Lower leg skin (tissue), 4 donors: ENCODE measurements around the gene GUCY2F. TPM values are rescaled to one million over a fixed set of nuclear protein-coding genes. Genes with fewer than 3 reads are reported as not detected.

Experiments
- DNase-seq, 2 donors: peaks; one replicate each; pipeline ENCODE4 v3.0.0-alpha.2; 2019; ENCODE audit warnings: low spot score in 2 of 2
- H3K4me3 ChIP-seq: fragments of 200-600 bp; sonication (generic); 2 replicates; pipeline ENCODE4 v1.5.1; 2017; ENCODE audit warnings: mild to moderate bottlenecking, low read depth; ENCODE audit not compliant: poor library complexity, severe bottlenecking
- CTCF ChIP-seq, 3 donors: fragments of 450-650 bp; IDR thresholded peaks; one replicate each; pipeline ENCODE4 v1.5.1; 2016; ENCODE audit warnings: antibody characterized with exemption in 3 of 3, mild to moderate bottlenecking in 3 of 3, moderate library complexity in 2 of 3
- POLR2A ChIP-seq, 2 donors: fragments of 450-650 bp; IDR thresholded peaks; one replicate each; pipeline ENCODE4 v1.6.1; 2016 to 2017; ENCODE audit warnings: antibody characterized with exemption in 2 of 2, mild to moderate bottlenecking in 1 of 2, moderate library complexity in 1 of 2
- WGBS, 2 donors: methylation state at CpG; one replicate each; pipeline ENCODE4 v1.1.5; 2018; 5-methylcytosine and 5-hydroxymethylcytosine counted together
- intact Hi-C: fragments of 100-400 bp; cut with DNase I; formaldehyde crosslinking; loops from one replicate; pipeline ENCODE4 v1.15.0; 2023; ENCODE audit warnings: low total_unique reads
- total RNA-seq, 4 donors: library from RNA; depleted of rRNA; stranded (reverse); fragments of >200 nt; gene quantifications; one replicate each; pipeline ENCODE4 v1.1.0, GENCODE V29; 2016

The GUCY2F gene
- total RNA-seq, 4 donors from 2014 or later: not detected

GRCh38 chrX:109472939-109473735, 8.7 kb downstream of the GUCY2F start:
- 42 to 60% methylated on average over 7 of the region's 7 CpGs for WGBS, 2 donors
- intact Hi-C loops: no loop called here
- no peak for TF ChIP-seq CTCF (IDR thresholded peaks at IDR 0.05)
- no peak for TF ChIP-seq POLR2A (IDR thresholded peaks at IDR 0.05)
- DNase-seq: no peak
- H3K4me3 ChIP-seq: no peak overlapping the region

- no peak overlapping the region for H3K4me3 ChIP-seq
- no peak for DNase-seq
- intact Hi-C loops: no loop called here
- TF ChIP-seq POLR2A (IDR thresholded peaks at IDR 0.05) (no peak), CTCF (IDR thresholded peaks at IDR 0.05) (no peak)
Observed at GRCh38 chrX:109464231-109464630, 17.7 kb downstream of the GUCY2F start.

GRCh38 chrX:109463784-109464183, 18.1 kb downstream of the GUCY2F start:
- DNase-seq: no peak
- intact Hi-C loops: no loop called here
- TF ChIP-seq CTCF (IDR thresholded peaks at IDR 0.05) (no peak), POLR2A (IDR thresholded peaks at IDR 0.05) (no peak)
- WGBS, 2 donors: 25 to 63% methylated on average over 2 of the region's 2 CpGs
- no peak overlapping the region for H3K4me3 ChIP-seq

GRCh38 chrX:109448282-109448938, 33.5 kb downstream of the GUCY2F start:
- 43 to 55% methylated on average over 3 of the region's 3 CpGs for WGBS, 2 donors
- intact Hi-C loops: no loop called here
- H3K4me3 ChIP-seq: no peak overlapping the region
- no peak for DNase-seq
- no peak for TF ChIP-seq POLR2A (IDR thresholded peaks at IDR 0.05)
- no peak for TF ChIP-seq CTCF (IDR thresholded peaks at IDR 0.05)

GRCh38 chrX:109441266-109441665, 40.6 kb downstream of the GUCY2F start:
- TF ChIP-seq CTCF (IDR thresholded peaks at IDR 0.05) (no peak), POLR2A (IDR thresholded peaks at IDR 0.05) (no peak)
- intact Hi-C loops: no loop called here
- no peak for DNase-seq
- whole genome bisulfite sequencing, 2 donors: 45 to 50% methylated on average over 2 of the region's 2 CpGs
- H3K4me3 ChIP-seq: no peak overlapping the region
